Heart left ventricle (tissue), 16 donors: ENCODE data around the gene CAMTA2. TPM values are rescaled to one million over a fixed set of nuclear protein-coding genes. Genes with fewer than 3 reads are reported as not detected.
"Not testable (repeated sequence)": the region's sequence is repeated elsewhere in the genome, so short reads cannot be mapped to it uniquely, and the experiment has no call there.

Experiments used
- ATAC-seq, 4 donors: fragments of 200-7000 bp; cut with Tn5 transposase; one replicate each; pipeline ENCODE4 v1.9.1; 2020 to 2022; ENCODE audit warnings: moderate library complexity in 4 of 4, mild to moderate bottlenecking in 3 of 4, moderate number of reproducible peaks in 1 of 4
- DNase-seq, 5 donors: peaks; one replicate each; pipeline ENCODE4 v3.0.0-alpha.2; 2020
- H3K27ac ChIP-seq, 12 donors: fragments of 200-600 bp; sonication (generic) in 4 of 12; one replicate each; pipeline versions ENCODE4 v1.5.0 to v1.8.0; 2016 to 2022; ENCODE audit warnings: mild to moderate bottlenecking in 2 of 12
- H3K27me3 ChIP-seq, 9 donors: fragments of 200-600 bp; sonication (generic) in 2 of 9; one replicate each; pipeline versions ENCODE4 v1.5.1 to v1.8.0; 2016 to 2022; ENCODE audit warnings: mild to moderate bottlenecking in 3 of 9
- H3K36me3 ChIP-seq, 9 donors: fragments of 200-600 bp; sonication (generic) in 2 of 9; one replicate each; pipeline versions ENCODE4 v1.5.0 to v1.8.0; 2018 to 2022; ENCODE audit warnings: mild to moderate bottlenecking in 2 of 9
- H3K4me1 ChIP-seq, 12 donors: fragments of 200-600 bp; sonication (generic) in 4 of 12; one replicate each; pipeline versions ENCODE4 v1.5.0 to v1.8.0; 2016 to 2022; ENCODE audit warnings: mild to moderate bottlenecking in 3 of 12
- H3K4me3 ChIP-seq, 12 donors: fragments of 200-600 bp; sonication (generic) in 4 of 12; one replicate each; pipeline versions ENCODE4 v1.5.0 to v1.8.0; 2017 to 2022; ENCODE audit warnings: mild to moderate bottlenecking in 9 of 12, moderate library complexity in 4 of 12
- H3K9me3 ChIP-seq, 12 donors: fragments of 200-600 bp; sonication (generic) in 4 of 12; one replicate each; pipeline versions ENCODE4 v1.5.0 to v1.8.0; 2016 to 2022; ENCODE audit warnings: mild to moderate bottlenecking in 1 of 12
- CTCF ChIP-seq, 12 donors: fragments of 200-600 bp; sonication (generic) in 4 of 12; IDR thresholded peaks; one replicate each; pipeline versions ENCODE4 v1.5.0 to v1.8.0; 2018 to 2022; ENCODE audit warnings: antibody characterized with exemption in 12 of 12, mild to moderate bottlenecking in 5 of 12
- POLR2A ChIP-seq, 2 donors: fragments of 450-650 bp; IDR thresholded peaks; one replicate each; pipeline ENCODE4 v1.6.1; 2017; ENCODE audit warnings: antibody characterized with exemption in 2 of 2, mild to moderate bottlenecking in 2 of 2, moderate library complexity in 2 of 2
- WGBS, 4 donors: extraction: QIAGEN DNeasy Blood & Tissue Kit in 2 of 4; methylation state at CpG; one replicate each; pipeline versions ENCODE4 v1.1.5 to v1.1.7; 2013 to 2018; 5-methylcytosine and 5-hydroxymethylcytosine counted together
- intact Hi-C, 10 donors: fragments of 100-400 bp; cut with DNase I; formaldehyde crosslinking; loops; one replicate each; pipeline versions ENCODE4 v1.11.1 to v1.14.2; 2022
- polyA plus RNA-seq, 2 donors: library from polyadenylated mRNA; stranded (reverse); fragments of 200-250 nt; gene quantifications; one replicate each; pipeline ENCODE4 v1.2.3, GENCODE V29; 2013
- total RNA-seq, 9 donors: library from RNA; depleted of rRNA in 2 of 9; stranded (reverse); fragments of >200 nt in 2 of 9; fragmentation: NEBNext Ultra II Directional in 3 of 9; extraction: Animal tissue kit (Norgen Biotek cat#: 25700) in 3 of 9; gene quantifications; one replicate each; pipeline versions ENCODE4 v1.1.0 to v1.2.4, GENCODE V29; 2016 to 2023
- donor health status: ischemic (EF 13 %, LVEDD 7.1; RV severe dilation, severe dysfunction).
- donor health status: healthy with polysubstance abuse.
- donor health status: DM: no; HTN: yes; CAD: no.
- donor health status: DM: no; HTN: no; CAD: no.
- donor health status: ischemic (EF 25% LVEDD 6.9; RV normal size, moderate dysfunction).
- donor health status: ischemic (EF 25% LVEDD 5.7; RV mildly dilated, moderate dysfunction).
- donor health status: healthy.
- donor health status: DM: yes; HTN: yes; CAD: no.
- donor health status: ischemic (EF 35%, LVEDD 5.7; RV mildly dilated, moderate dysfunction).
- donor health status: nonischemic (EF 11% LVEDD 7.7; RV severe dilation, severe dysfunction).
- donor health status: DM: yes; HTN: yes; CAD: no.
- donor health status: PGD.
- donor health status: ischemic (EF 29% LVEDD 5.4; RV normal size, mild dysfunction).
- donor health status: nonischemic (EF 23%, LVEDD 6.1; RV moderate dilation, normal function).

CAMTA2 gene
- total and polyA plus RNA-seq, 11 donors: 25.2 to 108 (median 33.7) TPM

GRCh38 chr17:4932756-4933155, 54.7 kb downstream of the CAMTA2 start:
- intact Hi-C loops: loop anchor here in 2 of 10 donors (10.0 kb wide), 1 partner anchor 52 kb away; the partner anchor contains the start of gene CAMTA2 (in 2 of the 2)
- DNase-seq (no peak), ATAC-seq (no peak)
- no peak overlapping the region for H3K4me3 ChIP-seq
- H3K4me1 ChIP-seq: peaks cover 0 to 24% (median 9%) of the 10 kb centered on the region in 12 donors
- H3K27me3 ChIP-seq: no peaks in the 10 kb centered on the region
- TF ChIP-seq CTCF (IDR thresholded peaks at IDR 0.05): no peak
- H3K36me3 ChIP-seq: peaks cover 0 to 27% (median 16%) of the 10 kb centered on the region in 9 donors
- H3K27ac ChIP-seq: no peak overlapping the region
- no peaks in the 10 kb centered on the region for H3K9me3 ChIP-seq
- 92 to 97% (median 94%) methylated on average over 12 of the region's 12 CpGs for WGBS, 4 donors

- 55 to 73% (median 61%) methylated on average over 14 of the region's 14 CpGs for WGBS, 4 donors
- no peak for DNase-seq
- intact Hi-C loops: loop anchor here in 2 of 10 donors (10.0 kb wide), 1 partner anchor 53 kb away; the partner anchor contains the start of gene CAMTA2 (in 2 of the 2)
- Histone ChIP-seq H3K27me3 (no peaks in the 10 kb centered on the region), H3K9me3 (no peaks in the 10 kb centered on the region), H3K27ac (no peak within 1 kb of the TSS), H3K36me3 (peaks cover 0 to 19% (median 8%) of the 10 kb centered on the region in 9 donors), H3K4me1 (peaks cover 0 to 17% (median 9%) of the 10 kb centered on the region in 12 donors), H3K4me3 (no peak within 1 kb of the TSS)
- ATAC-seq: peak in 1 of 4 donors; percentile 23
- TF ChIP-seq CTCF (IDR thresholded peaks at IDR 0.05) (no peak), POLR2A (IDR thresholded peaks at IDR 0.05) (no peak)
Measured at GRCh38 chr17:4931963-4932362, 55.5 kb downstream of the CAMTA2 start, which contains the start of gene GP1BA. Gene GP1BA (plus strand): TSS chr17:4932277. CDS start chr17:4932605, 328 bp downstream.

- H3K27ac ChIP-seq: no peak overlapping the region
- DNase-seq: no peak
- H3K9me3 ChIP-seq: no peaks in the 10 kb centered on the region
- no peaks in the 10 kb centered on the region for H3K27me3 ChIP-seq
- 97 to 98% (median 98%) methylated on average over 18 of the region's 18 CpGs for WGBS, 4 donors
- ATAC-seq: no peak
- intact Hi-C loops: no loop called here
- no peak overlapping the region for H3K4me3 ChIP-seq
- TF ChIP-seq CTCF (IDR thresholded peaks at IDR 0.05) (no peak), POLR2A (IDR thresholded peaks at IDR 0.05) (no peak)
- H3K36me3 ChIP-seq: peaks cover 0 to 6% (median 0%) of the 10 kb centered on the region in 9 donors
- peaks cover 0 to 7% (median under 1%) of the 10 kb centered on the region in 12 donors for H3K4me1 ChIP-seq
Measured at GRCh38 chr17:4928881-4929280, 58.6 kb downstream of the CAMTA2 start.

- H3K4me1 ChIP-seq, ATAC-seq, H3K4me3 ChIP-seq, DNase-seq, H3K9me3 ChIP-seq, H3K27ac ChIP-seq, H3K36me3 ChIP-seq, intact Hi-C loops, H3K27me3 ChIP-seq: not testable (repeated sequence)
- 88 to 91% (median 89%) methylated on average over 24 of the region's 24 CpGs for WGBS, 4 donors
Measured at GRCh38 chr17:4926577-4927335, 60.7 kb downstream of the CAMTA2 start.
